NB4 (cell line): ENCODE measurements around the gene SF3B5.

Source experiments
- DNase-seq: peaks from one replicate; pipeline ENCODE4 v3.0.0; 2010; ENCODE audit warnings: low read depth
- H3K4me3 ChIP-seq: one replicate; pipeline ENCODE4 v1.5.1; 2011; ENCODE audit warnings: mild to moderate bottlenecking, low read depth, low read length, moderate library complexity
- MYC ChIP-seq: IDR thresholded peaks from 2 replicates; pipeline ENCODE4 v1.6.1; 2011; ENCODE audit warnings: low read depth, low read length
- POLR2A ChIP-seq: IDR thresholded peaks from 2 replicates; pipeline ENCODE4 v1.6.1; 2011; ENCODE audit warnings: mild to moderate bottlenecking; ENCODE audit not compliant: insufficient read length; ENCODE audit errors: extremely low read depth
- TF ChIP-seq, protein P1 (sequence below): IDR thresholded peaks from 2 replicates; pipeline ENCODE4 v1.6.1; 2011; ENCODE audit warnings: low read depth, low read length
- TF ChIP-seq, protein P2 (sequence below): IDR thresholded peaks from one replicate; pipeline ENCODE4 v1.5.1; 2012; ENCODE audit warnings: low read depth, low read length

Gene SF3B5

DNA sequence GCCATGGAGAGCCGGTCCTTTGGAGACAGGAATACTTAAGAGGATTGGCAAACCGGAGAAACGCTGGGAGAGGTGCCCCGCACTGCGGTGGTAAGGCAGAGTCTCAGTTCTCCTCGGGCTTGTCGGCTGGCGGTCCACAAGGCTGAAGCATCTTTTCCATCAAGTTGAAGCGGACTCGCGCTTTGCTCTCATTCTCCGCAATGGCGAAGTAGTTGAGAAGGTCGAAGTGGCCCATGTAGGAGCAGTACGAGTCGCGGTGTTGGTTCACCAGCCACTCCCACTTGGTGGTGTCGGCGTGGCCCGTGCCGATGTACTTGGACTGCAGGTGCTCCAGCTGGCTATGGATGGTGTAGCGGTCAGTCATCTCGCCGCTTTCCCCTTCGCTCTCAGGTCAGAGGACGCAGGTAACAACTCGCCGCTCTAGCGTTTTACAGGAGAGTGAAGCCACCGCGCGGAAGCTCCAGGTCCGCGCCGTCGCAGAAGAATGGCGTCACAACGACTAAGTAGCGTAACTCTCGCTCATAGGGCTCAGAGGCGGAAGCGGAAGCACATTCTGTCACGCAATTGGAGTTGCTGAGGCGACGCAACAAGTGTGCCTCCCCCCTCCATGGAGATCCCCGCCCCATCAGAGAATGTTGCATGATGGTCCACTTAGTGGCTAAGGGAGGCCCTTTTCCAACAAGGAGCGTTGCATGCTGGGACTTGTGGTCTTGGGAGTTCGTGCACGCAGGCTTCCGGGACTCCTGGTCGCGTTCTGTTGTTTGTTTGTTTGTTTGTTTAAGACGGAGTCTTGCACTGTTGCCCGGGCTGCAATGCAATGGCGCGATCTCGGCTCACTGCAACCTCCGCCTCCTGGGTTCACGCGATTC is at the start of gene SF3B5:
Gene SF3B5 (minus strand): TSS at position 440 of the 869 bp plus-strand sequence. CDS start 76 bp downstream, at position 364.
- TF ChIP-seq, protein P1, sequence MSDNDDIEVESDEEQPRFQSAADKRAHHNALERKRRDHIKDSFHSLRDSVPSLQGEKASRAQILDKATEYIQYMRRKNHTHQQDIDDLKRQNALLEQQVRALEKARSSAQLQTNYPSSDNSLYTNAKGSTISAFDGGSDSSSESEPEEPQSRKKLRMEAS, result peak; percentile 53; the same call in 1 of the 2 replicates
- peak; percentile 94 for TF ChIP-seq POLR2A
- peak; percentile 85 for TF ChIP-seq MYC
- TF ChIP-seq, protein P2, sequence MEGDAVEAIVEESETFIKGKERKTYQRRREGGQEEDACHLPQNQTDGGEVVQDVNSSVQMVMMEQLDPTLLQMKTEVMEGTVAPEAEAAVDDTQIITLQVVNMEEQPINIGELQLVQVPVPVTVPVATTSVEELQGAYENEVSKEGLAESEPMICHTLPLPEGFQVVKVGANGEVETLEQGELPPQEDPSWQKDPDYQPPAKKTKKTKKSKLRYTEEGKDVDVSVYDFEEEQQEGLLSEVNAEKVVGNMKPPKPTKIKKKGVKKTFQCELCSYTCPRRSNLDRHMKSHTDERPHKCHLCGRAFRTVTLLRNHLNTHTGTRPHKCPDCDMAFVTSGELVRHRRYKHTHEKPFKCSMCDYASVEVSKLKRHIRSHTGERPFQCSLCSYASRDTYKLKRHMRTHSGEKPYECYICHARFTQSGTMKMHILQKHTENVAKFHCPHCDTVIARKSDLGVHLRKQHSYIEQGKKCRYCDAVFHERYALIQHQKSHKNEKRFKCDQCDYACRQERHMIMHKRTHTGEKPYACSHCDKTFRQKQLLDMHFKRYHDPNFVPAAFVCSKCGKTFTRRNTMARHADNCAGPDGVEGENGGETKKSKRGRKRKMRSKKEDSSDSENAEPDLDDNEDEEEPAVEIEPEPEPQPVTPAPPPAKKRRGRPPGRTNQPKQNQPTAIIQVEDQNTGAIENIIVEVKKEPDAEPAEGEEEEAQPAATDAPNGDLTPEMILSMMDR, result no peak
- peak within 1 kb of the TSS; percentile 95 for H3K4me3 ChIP-seq

DNA sequence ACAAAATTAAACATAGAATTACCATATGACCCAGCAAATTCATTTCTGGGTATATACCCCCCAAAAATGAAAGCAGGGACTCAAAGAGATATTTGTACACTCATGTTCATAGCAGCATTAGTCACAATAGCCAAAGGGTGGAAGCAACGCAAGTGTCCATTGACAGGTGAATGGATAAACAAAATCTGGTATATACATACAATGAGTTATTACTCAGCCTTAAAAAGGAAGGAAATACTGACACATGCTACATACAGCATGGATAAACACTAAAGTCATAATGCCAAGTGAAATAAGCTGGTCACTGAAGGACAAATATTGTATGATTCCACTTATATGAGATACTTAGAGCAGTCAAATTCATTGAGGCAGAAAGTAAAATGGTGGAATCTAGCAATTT is 49.6 kb upstream of the SF3B5 start:
- no peak for DNase-seq
- TF ChIP-seq, protein P2, result no peak
- TF ChIP-seq POLR2A, result no peak
- no peak for TF ChIP-seq MYC
- TF ChIP-seq, protein P1, result no peak
- H3K4me3 ChIP-seq, result no peak overlapping the region

More for the DNA sequence above, at the start of gene SF3B5:
- peak; percentile 100 for DNase-seq

DNA sequence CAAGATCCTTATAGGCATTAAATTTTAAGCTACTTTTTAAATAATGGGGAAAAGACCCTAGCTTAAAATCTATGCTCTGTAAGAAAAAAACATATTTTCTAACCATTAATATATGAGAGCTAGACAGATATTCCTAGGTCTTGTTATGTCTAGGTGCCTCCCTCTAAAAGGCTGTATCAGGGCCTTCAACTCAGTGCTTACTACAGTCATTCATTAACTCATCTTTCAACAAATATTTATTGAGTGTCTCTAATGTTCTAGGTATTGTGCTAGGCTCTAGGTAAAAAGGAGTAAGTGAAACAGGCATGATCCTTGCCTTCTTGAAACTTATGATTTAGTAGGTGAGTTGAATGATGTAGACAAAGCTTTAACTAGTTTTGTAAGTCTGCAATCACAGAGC is 48.5 kb upstream of the SF3B5 start:
- no peak for TF ChIP-seq MYC
- TF ChIP-seq, protein P2, result no peak
- H3K4me3 ChIP-seq, result no peak overlapping the region
- DNase-seq, result no peak

DNA sequence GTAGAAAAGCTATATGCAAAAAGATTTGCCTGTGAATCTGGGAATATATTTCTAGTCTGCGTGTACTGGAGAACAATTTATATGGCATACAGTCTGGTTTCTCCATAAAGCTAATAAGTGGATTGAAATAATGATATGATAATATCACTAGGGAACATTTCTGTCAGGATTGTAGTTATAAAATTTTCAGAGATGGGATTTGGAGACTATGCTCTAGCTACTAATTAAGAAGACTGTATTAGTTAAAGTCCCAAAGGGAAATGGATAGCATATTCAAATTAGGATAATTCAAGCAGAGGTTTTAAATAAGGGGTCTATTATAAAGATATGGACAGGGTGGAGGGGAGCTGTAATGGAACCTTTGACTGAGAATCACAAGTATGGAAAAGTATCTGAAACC is 47.7 kb upstream of the SF3B5 start:
- H3K4me3 ChIP-seq, result no peak overlapping the region
- no peak for DNase-seq
- no peak for TF ChIP-seq POLR2A
- TF ChIP-seq, protein P2, result no peak
- no peak for TF ChIP-seq MYC
- TF ChIP-seq, protein P1, result no peak

DNA sequence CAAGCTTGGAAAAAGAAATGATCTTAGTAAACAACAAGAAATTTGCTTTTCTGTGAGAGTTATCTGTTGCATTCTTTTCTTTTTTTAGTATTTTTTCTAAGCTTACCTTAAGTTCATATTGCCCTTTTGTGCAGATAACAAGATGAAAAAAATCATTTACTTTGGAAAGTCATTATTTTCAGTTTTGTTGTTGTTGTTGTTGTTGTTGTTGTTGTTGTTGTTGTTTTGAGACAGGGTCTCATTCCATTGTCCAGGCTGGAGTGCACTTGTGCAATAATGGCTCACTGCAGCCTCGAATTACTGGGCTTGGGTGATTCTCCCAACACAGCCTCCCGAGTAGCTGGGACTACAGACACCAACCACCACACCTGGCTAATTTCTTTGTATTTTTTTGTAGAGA is 46.1 kb upstream of the SF3B5 start:
- no peak overlapping the region for H3K4me3 ChIP-seq
- no peak for TF ChIP-seq MYC
- TF ChIP-seq, protein P1, result no peak
- TF ChIP-seq, protein P2, result no peak
- no peak for TF ChIP-seq POLR2A
- DNase-seq, result no peak
